ENCODE data around the gene PARP14.
A peak's percentile ranks its signal among the peaks of the same experiment; 100 is the strongest.

PARP14 gene, protein sequence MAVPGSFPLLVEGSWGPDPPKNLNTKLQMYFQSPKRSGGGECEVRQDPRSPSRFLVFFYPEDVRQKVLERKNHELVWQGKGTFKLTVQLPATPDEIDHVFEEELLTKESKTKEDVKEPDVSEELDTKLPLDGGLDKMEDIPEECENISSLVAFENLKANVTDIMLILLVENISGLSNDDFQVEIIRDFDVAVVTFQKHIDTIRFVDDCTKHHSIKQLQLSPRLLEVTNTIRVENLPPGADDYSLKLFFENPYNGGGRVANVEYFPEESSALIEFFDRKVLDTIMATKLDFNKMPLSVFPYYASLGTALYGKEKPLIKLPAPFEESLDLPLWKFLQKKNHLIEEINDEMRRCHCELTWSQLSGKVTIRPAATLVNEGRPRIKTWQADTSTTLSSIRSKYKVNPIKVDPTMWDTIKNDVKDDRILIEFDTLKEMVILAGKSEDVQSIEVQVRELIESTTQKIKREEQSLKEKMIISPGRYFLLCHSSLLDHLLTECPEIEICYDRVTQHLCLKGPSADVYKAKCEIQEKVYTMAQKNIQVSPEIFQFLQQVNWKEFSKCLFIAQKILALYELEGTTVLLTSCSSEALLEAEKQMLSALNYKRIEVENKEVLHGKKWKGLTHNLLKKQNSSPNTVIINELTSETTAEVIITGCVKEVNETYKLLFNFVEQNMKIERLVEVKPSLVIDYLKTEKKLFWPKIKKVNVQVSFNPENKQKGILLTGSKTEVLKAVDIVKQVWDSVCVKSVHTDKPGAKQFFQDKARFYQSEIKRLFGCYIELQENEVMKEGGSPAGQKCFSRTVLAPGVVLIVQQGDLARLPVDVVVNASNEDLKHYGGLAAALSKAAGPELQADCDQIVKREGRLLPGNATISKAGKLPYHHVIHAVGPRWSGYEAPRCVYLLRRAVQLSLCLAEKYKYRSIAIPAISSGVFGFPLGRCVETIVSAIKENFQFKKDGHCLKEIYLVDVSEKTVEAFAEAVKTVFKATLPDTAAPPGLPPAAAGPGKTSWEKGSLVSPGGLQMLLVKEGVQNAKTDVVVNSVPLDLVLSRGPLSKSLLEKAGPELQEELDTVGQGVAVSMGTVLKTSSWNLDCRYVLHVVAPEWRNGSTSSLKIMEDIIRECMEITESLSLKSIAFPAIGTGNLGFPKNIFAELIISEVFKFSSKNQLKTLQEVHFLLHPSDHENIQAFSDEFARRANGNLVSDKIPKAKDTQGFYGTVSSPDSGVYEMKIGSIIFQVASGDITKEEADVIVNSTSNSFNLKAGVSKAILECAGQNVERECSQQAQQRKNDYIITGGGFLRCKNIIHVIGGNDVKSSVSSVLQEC (N-terminal part only)

DNA sequence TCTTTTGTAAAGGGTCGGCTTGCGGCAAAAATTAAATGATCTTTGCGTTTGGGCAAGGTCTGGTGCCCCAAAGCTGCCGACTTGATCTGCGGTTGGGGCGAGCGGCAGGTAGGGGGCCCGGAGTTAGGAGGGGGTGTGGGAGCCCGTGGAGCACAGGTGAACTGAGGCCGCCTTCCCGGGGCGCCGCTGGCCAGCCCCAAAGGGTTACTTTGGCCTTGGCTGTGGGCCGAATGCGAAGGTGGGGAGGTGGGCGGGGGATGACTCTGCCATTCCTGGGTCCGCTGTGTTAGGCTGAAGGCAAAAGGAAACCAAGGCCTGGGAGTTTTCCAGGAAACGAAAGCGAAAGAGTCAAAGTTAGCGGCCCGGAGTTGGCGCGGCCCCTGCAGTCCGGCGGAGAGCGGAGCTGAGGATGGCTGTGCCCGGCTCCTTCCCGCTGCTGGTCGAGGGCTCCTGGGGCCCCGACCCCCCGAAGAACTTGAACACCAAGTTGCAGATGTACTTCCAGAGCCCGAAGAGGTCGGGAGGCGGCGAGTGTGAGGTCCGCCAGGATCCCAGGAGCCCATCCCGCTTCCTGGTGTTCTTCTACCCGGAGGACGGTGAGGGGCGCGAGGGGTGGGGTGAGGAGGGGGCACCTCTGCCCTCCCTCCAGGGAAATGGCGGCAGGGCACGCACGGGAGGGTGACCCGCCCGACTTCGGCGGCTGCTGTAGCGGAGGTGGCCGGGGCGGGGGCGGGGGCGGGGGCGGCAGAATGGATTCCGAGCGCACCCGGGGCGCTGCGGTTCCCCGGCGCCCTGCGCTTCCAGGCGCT, at the start of gene PARP14:
Gene PARP14 (plus strand): TSS at position 365 of the 809 bp plus-strand sequence. CDS start 45 bp downstream, at position 410.
- TF ChIP-seq, protein P1, sequence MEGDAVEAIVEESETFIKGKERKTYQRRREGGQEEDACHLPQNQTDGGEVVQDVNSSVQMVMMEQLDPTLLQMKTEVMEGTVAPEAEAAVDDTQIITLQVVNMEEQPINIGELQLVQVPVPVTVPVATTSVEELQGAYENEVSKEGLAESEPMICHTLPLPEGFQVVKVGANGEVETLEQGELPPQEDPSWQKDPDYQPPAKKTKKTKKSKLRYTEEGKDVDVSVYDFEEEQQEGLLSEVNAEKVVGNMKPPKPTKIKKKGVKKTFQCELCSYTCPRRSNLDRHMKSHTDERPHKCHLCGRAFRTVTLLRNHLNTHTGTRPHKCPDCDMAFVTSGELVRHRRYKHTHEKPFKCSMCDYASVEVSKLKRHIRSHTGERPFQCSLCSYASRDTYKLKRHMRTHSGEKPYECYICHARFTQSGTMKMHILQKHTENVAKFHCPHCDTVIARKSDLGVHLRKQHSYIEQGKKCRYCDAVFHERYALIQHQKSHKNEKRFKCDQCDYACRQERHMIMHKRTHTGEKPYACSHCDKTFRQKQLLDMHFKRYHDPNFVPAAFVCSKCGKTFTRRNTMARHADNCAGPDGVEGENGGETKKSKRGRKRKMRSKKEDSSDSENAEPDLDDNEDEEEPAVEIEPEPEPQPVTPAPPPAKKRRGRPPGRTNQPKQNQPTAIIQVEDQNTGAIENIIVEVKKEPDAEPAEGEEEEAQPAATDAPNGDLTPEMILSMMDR (IDR thresholded peaks at IDR 0.05): no peak
- intact Hi-C loops (cut with DNase I; ENCODE audit: low total_unique reads): loop anchor here (10.0 kb wide), 1 partner anchor 296 kb away; the partner anchor contains the start of genes FAM162A and MIX23

GRCh38 chr3:122635789-122636188, 44.9 kb upstream of the PARP14 start:
- H3K4me1 ChIP-seq: no peaks in the 10 kb centered on the region
- intact Hi-C loops (cut with DNase I; ENCODE audit: low total_unique reads): no loop called here
- no peaks in the 10 kb centered on the region for H3K27me3 ChIP-seq
- no peak overlapping the region for H3K4me3 ChIP-seq
- no peaks in the 10 kb centered on the region for H3K36me3 ChIP-seq
- no peak overlapping the region for H3K27ac ChIP-seq
- TF ChIP-seq, protein P1 (IDR thresholded peaks at IDR 0.05): no peak
- no peak for DNase-seq
- no peaks in the 10 kb centered on the region for H3K9me3 ChIP-seq

More for the DNA sequence above, at the start of gene PARP14:
- peaks cover 0 to 1% (median 0%) of the 10 kb centered on the region in 3 donors for H3K36me3 ChIP-seq
- peak within 1 kb of the TSS; percentile 92 for H3K27ac ChIP-seq
- H3K4me3 ChIP-seq: peak within 1 kb of the TSS; percentile 71 to 89
- DNase-seq: peak; percentile 53 to 83
- H3K4me1 ChIP-seq: peaks cover 0 to 27% (median 18%) of the 10 kb centered on the region in 4 donors
- H3K27me3 ChIP-seq: no peaks in the 10 kb centered on the region
- no peaks in the 10 kb centered on the region for H3K9me3 ChIP-seq

DNA sequence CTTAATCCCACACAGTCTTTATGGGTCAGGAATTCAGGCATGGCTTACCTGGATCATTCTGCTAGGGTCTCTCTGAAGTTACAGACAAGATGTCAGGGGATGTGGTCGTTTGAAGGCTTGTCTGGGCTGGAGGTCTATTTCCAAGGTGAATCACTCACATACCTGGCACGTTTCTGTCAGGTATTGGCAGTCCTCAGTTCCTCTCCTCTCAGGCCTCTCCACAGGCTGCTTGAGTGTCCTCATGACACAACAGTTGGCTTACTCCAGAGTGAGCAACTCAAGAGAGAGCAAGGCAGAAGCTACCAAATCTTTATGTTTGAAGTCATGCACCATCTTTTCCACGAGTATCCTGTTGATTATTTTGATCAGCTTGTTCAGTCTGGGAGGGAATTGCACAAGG, 43.9 kb upstream of the PARP14 start:
- no peak for DNase-seq
- TF ChIP-seq, protein P1 (IDR thresholded peaks at IDR 0.05): no peak
- intact Hi-C loops (cut with DNase I; ENCODE audit: low total_unique reads): no loop called here
- H3K27me3 ChIP-seq: no peaks in the 10 kb centered on the region
- H3K9me3 ChIP-seq: no peaks in the 10 kb centered on the region
- H3K27ac ChIP-seq: no peak overlapping the region
- H3K4me1 ChIP-seq: no peaks in the 10 kb centered on the region
- H3K4me3 ChIP-seq: no peak overlapping the region
- H3K36me3 ChIP-seq: no peaks in the 10 kb centered on the region

- Histone ChIP-seq H3K4me1 (no peaks in the 10 kb centered on the region), H3K36me3 (no peaks in the 10 kb centered on the region), H3K27ac (no peak overlapping the region), H3K9me3 (no peaks in the 10 kb centered on the region), H3K4me3 (no peak overlapping the region), H3K27me3 (no peaks in the 10 kb centered on the region)
- TF ChIP-seq, protein P1 (IDR thresholded peaks at IDR 0.05): no peak
- DNase-seq: no peak
- intact Hi-C loops (cut with DNase I; ENCODE audit: low total_unique reads): loop anchor here (2.0 kb wide), 1 partner anchor 26 kb away; no protein-coding TSS in a partner anchor
Observed at GRCh38 chr3:122640437-122640999, 40.1 kb upstream of the PARP14 start.
